SH-SY5Y (cell line): ENCODE measurements around the gene ARF3.

ENCODE experiments used
- GATA2 ChIP-seq: IDR thresholded peaks from 2 replicates; pipeline ENCODE4 v1.6.1; 2011; ENCODE audit warnings: mild to moderate bottlenecking, low read depth, low read length
- GATA3 ChIP-seq: IDR thresholded peaks from 2 replicates; pipeline ENCODE4 v1.6.1; 2011; ENCODE audit warnings: low read depth, mild to moderate bottlenecking, low read length, moderate library complexity

GRCh38 chr12:48996794-48997718 lies 39.8 kb upstream of the ARF3 start:
- TF ChIP-seq GATA3 (no peak), GATA2 (no peak)
